AG10803 (cell line): Measurements from ENCODE around the gene E2F3.

Experiments
- DNase-seq: peaks from one replicate; pipeline ENCODE4 v3.0.0; 2010; ENCODE audit warnings: low read depth
- H3K4me3 ChIP-seq: 2 replicates; pipeline ENCODE4 v1.5.1; 2011; ENCODE audit warnings: mild to moderate bottlenecking, low read length, control low read depth
- CTCF ChIP-seq: conservative IDR thresholded peaks from 2 replicates; pipeline ENCODE4 v1.5.1; 2011; ENCODE audit warnings: mild to moderate bottlenecking, low read length, control low read depth, inconsistent platforms

E2F3 gene

DNA sequence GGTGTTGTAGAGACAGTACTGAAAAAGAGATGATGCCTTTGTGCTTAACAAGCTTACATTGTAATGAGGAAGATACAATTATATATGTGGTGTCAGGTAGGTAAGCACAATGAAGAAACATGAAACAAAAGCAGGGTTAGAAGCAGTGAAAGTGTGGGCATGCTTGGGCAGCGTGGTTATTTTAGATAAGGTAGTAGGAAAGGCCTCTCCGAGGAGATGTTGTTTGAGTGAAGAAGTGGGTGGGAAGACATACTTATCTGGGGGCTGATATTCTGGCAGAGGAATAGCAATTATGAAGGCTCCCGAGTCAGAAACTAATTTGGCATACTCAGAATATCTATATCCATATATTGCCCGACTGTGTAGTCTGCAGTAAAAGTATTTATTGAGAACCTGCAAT lies 137.2 kb downstream of the E2F3 start:
- no peak overlapping the region for H3K4me3 ChIP-seq
- no peak for DNase-seq
- TF ChIP-seq CTCF = no peak

DNA sequence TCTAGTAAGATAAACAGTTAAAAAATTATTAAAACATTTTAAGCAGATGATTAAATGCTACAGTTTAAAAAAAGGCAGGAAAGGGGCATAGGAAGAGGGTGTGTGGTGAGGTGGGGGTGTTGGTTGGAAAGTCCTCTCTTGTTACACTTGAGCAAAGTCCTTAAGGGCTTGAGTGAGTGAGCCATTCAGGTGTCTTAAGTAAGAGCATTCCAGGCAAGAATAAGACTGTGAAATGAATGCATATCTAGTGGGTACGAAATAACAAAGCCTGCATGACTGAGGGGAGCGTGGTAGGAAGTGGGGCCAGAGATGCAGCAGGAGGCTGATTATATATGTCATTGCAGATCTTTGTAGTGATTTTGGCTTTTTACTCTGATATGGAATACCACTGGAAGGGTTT lies 137.7 kb downstream of the E2F3 start:
- no peak for DNase-seq
- no peak for TF ChIP-seq CTCF
- H3K4me3 ChIP-seq = no peak overlapping the region

GRCh38 chr6:20540683-20541082 lies 139.0 kb downstream of the E2F3 start:
- DNase-seq = peak; percentile 7
- no peak overlapping the region for H3K4me3 ChIP-seq
- no peak for TF ChIP-seq CTCF

DNA sequence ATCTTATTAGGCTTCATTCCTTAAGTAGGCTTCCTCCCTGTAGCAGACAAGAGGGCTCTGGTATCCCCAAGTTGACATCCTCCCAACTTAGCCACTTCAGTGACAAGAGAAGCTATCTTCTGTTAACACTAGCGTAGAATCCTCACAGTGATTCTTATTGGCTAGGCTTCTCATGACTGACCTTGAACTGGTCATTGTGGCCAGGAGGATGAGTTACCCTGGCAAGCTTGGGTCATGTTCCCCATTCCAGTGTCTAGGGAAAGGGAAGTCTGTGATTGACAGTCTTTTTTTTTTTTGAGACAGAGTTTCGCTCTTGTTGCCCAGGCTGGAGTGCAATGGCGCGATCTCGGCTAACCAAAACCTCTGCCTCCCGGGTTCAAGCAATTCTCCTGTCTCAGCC lies 139.7 kb downstream of the E2F3 start:
- H3K4me3 ChIP-seq = no peak overlapping the region
- no peak for DNase-seq
- TF ChIP-seq CTCF = no peak

DNA sequence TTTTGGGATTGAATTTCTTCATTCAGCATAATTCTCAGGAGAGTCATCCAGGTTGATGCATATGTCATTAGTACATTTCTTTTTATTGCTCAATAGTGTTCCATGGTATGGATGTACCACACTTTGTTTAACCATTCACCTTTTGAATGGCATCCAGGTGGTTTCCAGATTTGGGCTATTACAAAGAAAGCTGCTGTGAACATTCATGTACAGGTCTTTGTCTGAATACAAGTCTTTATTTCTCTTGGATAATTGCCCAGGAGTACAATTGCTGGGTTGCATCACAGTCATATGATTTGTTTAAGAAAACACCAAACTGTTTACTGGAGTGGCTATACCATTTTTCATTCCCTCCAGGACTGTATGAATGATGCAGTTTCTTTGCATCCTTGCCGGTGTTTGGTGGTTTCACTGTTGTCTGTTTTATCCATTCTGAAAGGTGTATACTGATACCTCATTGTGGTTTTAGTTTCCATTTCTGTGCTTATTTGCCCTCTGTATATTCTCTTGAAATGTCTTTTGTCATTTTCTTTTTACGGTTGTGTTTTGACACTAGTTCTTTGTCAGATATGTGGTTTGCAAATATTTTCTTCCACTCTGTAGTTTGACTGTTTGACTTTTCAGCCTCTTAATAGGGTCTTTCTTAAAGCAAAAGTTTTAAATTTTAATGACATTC lies 141.4 kb downstream of the E2F3 start:
- no peak for TF ChIP-seq CTCF
- peak; percentile 48 for DNase-seq
- no peak overlapping the region for H3K4me3 ChIP-seq
